ENCODE data around the gene FAM234A.

FAM234A gene

GRCh38 chr16:261031-261691, 26.5 kb downstream of the FAM234A start:
- FAIRE-seq (no peak), DNase-seq (ENCODE audit: insufficient read length, low spot score) (no peak)

DNA sequence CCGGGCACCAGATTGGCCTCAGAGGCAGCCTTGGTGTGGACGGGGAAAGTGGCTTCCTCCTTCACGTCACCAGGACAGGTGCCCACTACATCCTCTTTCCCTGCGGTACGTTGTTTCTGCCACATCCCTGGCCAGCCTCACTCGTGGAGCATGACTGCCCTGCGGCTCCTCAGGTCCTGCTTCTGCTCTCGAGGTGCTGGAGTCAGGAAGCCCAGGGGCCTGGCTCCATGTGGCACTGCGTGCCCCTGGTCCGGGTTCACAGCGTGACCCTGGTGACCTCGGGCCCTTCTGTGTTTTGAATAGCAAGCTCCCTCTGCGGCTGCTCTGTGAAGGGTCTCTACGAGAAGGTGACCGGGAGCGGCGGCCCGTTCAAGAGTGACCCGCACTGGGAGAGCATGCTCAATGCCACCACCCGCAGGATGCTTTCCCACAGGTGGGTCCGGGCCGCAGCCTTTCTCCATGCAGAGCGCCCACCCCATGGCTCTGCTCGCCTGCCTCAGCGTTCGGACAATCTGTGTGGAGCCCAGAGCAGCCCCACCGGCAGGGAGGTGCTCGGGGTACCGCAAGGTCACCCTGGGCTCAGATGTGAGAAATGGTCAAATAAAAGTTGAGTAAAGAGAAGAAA, 27.6 kb downstream of the FAM234A start:
- DNase-seq (ENCODE audit: insufficient read length, low spot score) (no peak), FAIRE-seq (no peak)
- no peak for TF ChIP-seq CTCF (IDR thresholded peaks at IDR 0.05; ENCODE audit: insufficient read depth, missing control alignments)

More at GRCh38 chr16:261031-261691, 26.5 kb downstream of the FAM234A start:
- no peak for TF ChIP-seq CTCF (IDR thresholded peaks at IDR 0.05; ENCODE audit: insufficient read depth, missing control alignments)

DNA sequence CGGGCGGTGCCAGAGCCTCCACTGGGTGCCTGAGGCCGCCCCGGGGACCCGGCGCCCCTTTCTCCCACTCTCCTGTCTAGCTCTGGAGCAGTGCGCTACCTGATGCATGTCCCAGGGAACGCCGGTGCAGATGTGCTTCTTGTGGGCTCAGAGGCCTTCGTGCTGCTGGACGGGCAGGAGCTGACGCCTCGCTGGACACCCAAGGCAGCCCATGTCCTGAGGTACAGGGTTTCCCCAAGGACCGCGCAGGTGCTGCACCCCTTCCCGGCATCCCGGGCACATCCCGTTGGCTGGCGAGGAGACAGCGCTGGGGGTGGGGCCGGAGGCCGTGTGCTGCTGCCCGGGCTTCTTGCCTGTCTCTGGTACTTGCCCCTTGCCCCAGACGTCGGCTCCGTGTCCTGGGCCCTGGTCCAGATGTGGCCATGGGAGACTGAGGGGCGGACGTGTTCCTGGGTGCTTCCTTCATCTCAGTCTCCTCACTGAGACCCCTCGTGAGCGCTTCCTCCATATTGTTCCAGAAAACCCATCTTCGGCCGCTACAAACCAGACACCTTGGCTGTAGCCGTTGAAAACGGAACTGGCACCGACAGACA, 28.7 kb downstream of the FAM234A start:
- DNase-seq (ENCODE audit: insufficient read length, low spot score) = no peak

DNA sequence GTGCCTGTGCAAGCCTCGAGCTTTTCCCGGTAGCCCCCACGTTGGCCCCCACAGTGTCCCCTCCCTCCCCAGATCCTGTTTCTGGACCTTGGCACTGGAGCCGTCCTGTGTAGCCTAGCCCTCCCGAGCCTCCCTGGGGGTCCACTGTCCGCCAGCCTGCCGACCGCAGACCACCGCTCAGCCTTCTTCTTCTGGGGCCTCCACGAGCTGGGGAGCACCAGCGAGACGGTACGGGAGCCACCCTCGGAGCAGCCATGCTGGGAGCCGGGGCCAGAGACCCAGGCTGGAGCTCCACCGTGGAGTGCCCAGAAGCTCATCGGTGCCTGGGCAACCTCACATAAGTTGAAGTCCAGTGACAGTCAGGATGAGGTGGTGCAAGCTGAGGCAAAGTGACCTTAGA, 29.3 kb downstream of the FAM234A start:
- TF ChIP-seq CTCF (IDR thresholded peaks at IDR 0.05; ENCODE audit: insufficient read depth, missing control alignments) = no peak
- DNase-seq (ENCODE audit: insufficient read length, low spot score) (no peak), FAIRE-seq (no peak)

More for the DNA sequence above, 28.7 kb downstream of the FAM234A start:
- no peak for FAIRE-seq
- TF ChIP-seq CTCF (IDR thresholded peaks at IDR 0.05; ENCODE audit: insufficient read depth, missing control alignments) = no peak

- TF ChIP-seq CTCF (IDR thresholded peaks at IDR 0.05; ENCODE audit: insufficient read depth, missing control alignments) = no peak
- FAIRE-seq = no peak
- no peak for DNase-seq (ENCODE audit: insufficient read length, low spot score)
Observed at GRCh38 chr16:264440-264951, 29.9 kb downstream of the FAM234A start.

- TF ChIP-seq CTCF (IDR thresholded peaks at IDR 0.05; ENCODE audit: insufficient read depth, missing control alignments) = no peak
- no peak for FAIRE-seq
- DNase-seq (ENCODE audit: insufficient read length, low spot score) = no peak
Observed at GRCh38 chr16:265002-265529, 30.4 kb downstream of the FAM234A start.

All from D721Med (cell line).